ENCODE data around the gene HAT1.

HAT1 gene

DNA sequence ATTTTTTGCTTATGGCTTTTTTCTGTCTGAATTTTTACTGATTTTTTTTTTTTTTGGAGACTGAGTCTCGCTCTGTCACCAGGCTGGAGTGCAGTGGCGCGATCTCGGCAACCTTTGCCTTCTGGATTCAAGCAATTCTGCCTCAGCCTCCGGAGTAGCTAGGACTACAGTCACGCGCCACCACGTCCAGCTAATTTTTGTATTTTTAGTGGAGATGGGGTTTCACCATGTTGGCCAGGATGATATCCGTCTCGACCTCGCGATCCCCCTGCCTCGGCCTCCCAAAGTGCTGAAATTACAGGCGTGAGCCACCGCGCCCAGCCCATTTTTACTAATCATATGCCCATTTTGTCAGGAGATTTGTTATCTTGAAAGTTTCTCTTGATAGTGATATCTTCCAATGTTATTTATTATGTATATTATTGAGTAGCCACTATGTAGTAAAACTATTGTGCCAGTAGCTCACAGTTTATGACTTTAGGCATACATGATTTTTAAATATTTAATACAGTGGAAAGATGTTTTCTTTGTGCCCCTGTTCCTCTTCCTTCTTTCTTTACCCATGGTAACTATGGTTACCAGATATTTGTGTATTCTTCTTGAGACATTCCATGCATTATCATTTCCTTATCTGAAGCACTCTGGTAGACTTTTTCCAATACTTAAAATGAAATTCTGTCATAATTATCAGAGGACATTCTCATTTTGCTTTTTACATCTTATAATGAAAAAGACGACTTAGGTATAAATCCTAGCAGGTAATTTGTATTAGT lies 2.1 kb downstream of the HAT1 start:
- no peak overlapping the region for H3K9ac ChIP-seq (ENCODE audit: low read depth, low read length)
- no peaks in the 10 kb centered on the region for H3K36me3 ChIP-seq (ENCODE audit: control insufficient read depth, insufficient read depth, low read length)
- no peak overlapping the region for H3K4me3 ChIP-seq (ENCODE audit: low read depth, low read length)
- no peaks in the 10 kb centered on the region for H3K9me3 ChIP-seq (ENCODE audit: control insufficient read depth, insufficient read depth, low read length)
- peaks cover 2% of the 10 kb centered on the region for H3K4me1 ChIP-seq (ENCODE audit: control insufficient read depth, insufficient read depth, low read length)
- H3K27me3 ChIP-seq (ENCODE audit: control insufficient read depth, insufficient read depth, low read length), result no peaks in the 10 kb centered on the region

DNA sequence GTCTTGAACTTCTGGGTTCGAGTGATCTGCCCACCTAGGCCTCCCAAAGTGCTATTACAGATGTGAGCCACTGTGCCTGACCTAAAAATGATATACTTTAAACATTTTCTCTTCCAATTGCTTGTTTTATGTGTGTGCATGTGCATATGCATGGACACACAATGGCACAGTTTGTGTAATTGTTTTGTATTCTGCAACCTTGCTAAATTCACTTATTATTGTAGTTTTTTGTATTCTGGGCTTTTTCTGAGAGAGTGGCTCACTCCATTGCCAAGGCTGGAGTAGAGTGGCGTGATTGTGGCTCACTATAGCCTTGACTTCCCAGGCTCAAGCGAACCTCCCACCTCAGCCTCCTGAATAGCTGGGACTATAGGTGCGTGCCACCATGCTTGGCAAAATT lies 8.1 kb downstream of the HAT1 start:
- Histone ChIP-seq H3K9me3 (ENCODE audit: control insufficient read depth, insufficient read depth, low read length) (no peaks in the 10 kb centered on the region), H3K36me3 (ENCODE audit: control insufficient read depth, insufficient read depth, low read length) (no peaks in the 10 kb centered on the region), H3K9ac (ENCODE audit: low read depth, low read length) (no peak overlapping the region), H3K4me1 (ENCODE audit: control insufficient read depth, insufficient read depth, low read length) (no peaks in the 10 kb centered on the region), H3K27me3 (ENCODE audit: control insufficient read depth, insufficient read depth, low read length) (no peaks in the 10 kb centered on the region), H3K4me3 (ENCODE audit: low read depth, low read length) (no peak overlapping the region)

DNA sequence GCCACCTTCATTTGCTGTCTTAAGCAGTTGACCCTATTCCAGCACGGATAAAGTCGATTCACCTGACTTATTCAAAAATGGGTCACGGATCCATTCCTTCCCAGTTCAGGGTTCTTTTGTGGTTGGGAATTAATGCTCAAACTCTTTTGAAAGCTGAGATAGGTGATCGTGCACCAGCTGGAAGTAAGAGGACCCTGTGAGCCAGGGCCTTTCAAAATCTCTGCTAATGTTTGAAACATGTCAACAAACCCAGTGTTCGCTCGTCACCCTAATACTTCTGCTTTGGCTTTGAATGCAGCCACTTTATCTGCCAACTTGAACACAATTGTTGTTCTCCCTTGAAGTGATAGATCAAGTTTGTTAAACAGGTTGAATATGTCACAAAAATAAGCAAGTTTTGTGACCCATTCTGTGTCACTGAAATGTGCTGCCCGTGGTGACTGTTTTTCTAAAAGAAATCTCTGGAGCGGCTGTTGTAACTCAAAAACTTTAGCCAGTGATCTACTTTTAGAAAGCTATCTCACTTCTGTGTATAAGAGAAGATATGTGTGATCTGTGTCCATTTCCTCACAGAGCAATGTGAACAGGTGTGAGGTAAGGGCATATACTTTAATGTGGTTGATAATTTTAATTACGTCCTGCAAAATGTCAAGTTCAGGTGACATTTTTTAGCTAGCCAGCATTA lies 16.9 kb downstream of the HAT1 start:
- H3K27me3 ChIP-seq (ENCODE audit: control insufficient read depth, insufficient read depth, low read length), result no peaks in the 10 kb centered on the region
- H3K9ac ChIP-seq (ENCODE audit: low read depth, low read length), result no peak overlapping the region
- H3K9me3 ChIP-seq (ENCODE audit: control insufficient read depth, insufficient read depth, low read length), result no peaks in the 10 kb centered on the region
- no peak overlapping the region for H3K4me3 ChIP-seq (ENCODE audit: low read depth, low read length)
- no peaks in the 10 kb centered on the region for H3K4me1 ChIP-seq (ENCODE audit: control insufficient read depth, insufficient read depth, low read length)
- H3K36me3 ChIP-seq (ENCODE audit: control insufficient read depth, insufficient read depth, low read length), result peaks cover 9% of the 10 kb centered on the region

DNA sequence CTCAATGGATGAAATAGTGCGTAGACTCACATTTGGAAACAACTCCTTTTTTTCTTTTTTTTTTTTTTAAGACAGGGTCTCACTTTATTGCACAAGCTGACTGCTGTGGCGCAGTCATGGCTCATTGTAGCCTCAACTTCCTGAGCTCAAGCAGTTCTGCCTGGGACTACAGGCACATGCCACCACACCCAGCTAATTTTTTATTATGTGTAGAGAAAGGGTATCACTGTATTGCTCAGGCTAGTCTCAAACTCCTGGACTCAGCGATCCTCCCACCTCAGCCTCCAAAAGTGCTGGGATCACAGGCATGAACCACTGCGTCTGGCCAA lies 17.4 kb downstream of the HAT1 start:
- Histone ChIP-seq H3K9me3 (ENCODE audit: control insufficient read depth, insufficient read depth, low read length) (no peaks in the 10 kb centered on the region), H3K36me3 (ENCODE audit: control insufficient read depth, insufficient read depth, low read length) (peaks cover 9% of the 10 kb centered on the region), H3K4me3 (ENCODE audit: low read depth, low read length) (no peak overlapping the region), H3K27me3 (ENCODE audit: control insufficient read depth, insufficient read depth, low read length) (no peaks in the 10 kb centered on the region), H3K9ac (ENCODE audit: low read depth, low read length) (no peak overlapping the region), H3K4me1 (ENCODE audit: control insufficient read depth, insufficient read depth, low read length) (no peaks in the 10 kb centered on the region)

DNA sequence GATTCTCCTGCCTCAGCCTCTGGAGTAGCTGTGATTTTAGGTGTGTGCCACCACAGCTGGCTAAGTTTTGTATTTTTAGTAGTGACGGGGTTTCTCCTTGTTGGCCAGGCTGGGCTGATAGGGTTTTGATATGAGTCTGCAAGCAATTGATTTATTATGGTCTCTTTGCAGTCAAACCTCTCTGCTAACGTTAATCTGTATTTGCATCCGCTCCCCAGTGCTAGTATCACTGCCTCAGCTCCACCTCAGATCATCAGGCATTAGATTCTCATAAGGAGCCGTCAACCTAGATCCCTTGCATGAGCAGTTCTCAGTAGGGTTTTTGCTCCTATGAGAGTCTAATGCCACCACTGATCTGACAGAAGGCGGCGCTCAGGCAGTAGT lies 19.0 kb downstream of the HAT1 start:
- H3K4me3 ChIP-seq (ENCODE audit: low read depth, low read length), result no peak overlapping the region
- no peaks in the 10 kb centered on the region for H3K9me3 ChIP-seq (ENCODE audit: control insufficient read depth, insufficient read depth, low read length)
- H3K9ac ChIP-seq (ENCODE audit: low read depth, low read length), result no peak overlapping the region
- H3K4me1 ChIP-seq (ENCODE audit: control insufficient read depth, insufficient read depth, low read length), result no peaks in the 10 kb centered on the region
- peaks cover 9% of the 10 kb centered on the region for H3K36me3 ChIP-seq (ENCODE audit: control insufficient read depth, insufficient read depth, low read length)
- no peaks in the 10 kb centered on the region for H3K27me3 ChIP-seq (ENCODE audit: control insufficient read depth, insufficient read depth, low read length)

DNA sequence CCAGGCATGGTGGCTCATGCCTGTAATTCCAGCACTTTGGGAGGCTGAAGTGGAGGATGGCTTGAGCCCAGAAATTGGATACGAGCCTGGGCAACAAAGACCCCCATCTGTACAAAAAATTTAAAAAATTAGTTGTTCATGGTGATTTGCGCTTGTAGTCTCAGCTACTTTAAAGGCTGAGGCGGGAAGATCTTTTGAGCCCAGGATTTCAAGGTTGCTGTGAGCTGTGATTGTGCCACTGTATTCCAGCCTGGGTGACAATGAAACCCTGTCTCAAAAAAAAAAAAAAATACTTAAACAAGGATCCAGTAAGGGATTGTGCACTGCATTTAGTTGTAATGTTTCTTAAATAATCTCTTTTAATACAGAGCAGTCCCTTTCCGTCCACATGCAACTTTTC lies 21.6 kb downstream of the HAT1 start:
- Histone ChIP-seq H3K4me1 (ENCODE audit: control insufficient read depth, insufficient read depth, low read length) (no peaks in the 10 kb centered on the region), H3K36me3 (ENCODE audit: control insufficient read depth, insufficient read depth, low read length) (peaks cover 9% of the 10 kb centered on the region), H3K9ac (ENCODE audit: low read depth, low read length) (no peak overlapping the region), H3K9me3 (ENCODE audit: control insufficient read depth, insufficient read depth, low read length) (no peaks in the 10 kb centered on the region), H3K4me3 (ENCODE audit: low read depth, low read length) (no peak overlapping the region), H3K27me3 (ENCODE audit: control insufficient read depth, insufficient read depth, low read length) (no peaks in the 10 kb centered on the region)

DNA sequence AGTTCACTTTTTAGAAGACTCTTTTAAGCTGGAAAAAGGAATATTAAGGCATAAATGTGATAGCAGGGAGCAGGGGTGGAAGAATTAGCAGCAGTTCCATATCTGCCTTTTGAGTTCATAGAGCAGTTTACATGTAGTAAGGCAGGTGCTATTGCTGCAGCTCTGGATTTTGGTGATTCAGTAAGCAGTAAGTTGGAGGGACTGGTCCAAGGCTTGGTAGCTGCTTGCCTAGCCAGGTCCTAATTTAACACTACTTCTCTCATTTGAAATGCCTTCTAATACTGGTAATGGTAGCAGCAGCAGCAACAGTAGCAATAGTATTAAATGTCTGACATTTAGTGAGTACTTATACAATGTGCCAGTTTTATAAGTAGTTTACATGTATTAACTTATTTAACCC lies 30.0 kb downstream of the HAT1 start:
- no peak overlapping the region for H3K4me3 ChIP-seq (ENCODE audit: low read depth, low read length)
- H3K4me1 ChIP-seq (ENCODE audit: control insufficient read depth, insufficient read depth, low read length), result no peaks in the 10 kb centered on the region
- H3K36me3 ChIP-seq (ENCODE audit: control insufficient read depth, insufficient read depth, low read length), result peaks cover 2% of the 10 kb centered on the region
- no peaks in the 10 kb centered on the region for H3K9me3 ChIP-seq (ENCODE audit: control insufficient read depth, insufficient read depth, low read length)
- no peak overlapping the region for H3K9ac ChIP-seq (ENCODE audit: low read depth, low read length)
- no peaks in the 10 kb centered on the region for H3K27me3 ChIP-seq (ENCODE audit: control insufficient read depth, insufficient read depth, low read length)

DNA sequence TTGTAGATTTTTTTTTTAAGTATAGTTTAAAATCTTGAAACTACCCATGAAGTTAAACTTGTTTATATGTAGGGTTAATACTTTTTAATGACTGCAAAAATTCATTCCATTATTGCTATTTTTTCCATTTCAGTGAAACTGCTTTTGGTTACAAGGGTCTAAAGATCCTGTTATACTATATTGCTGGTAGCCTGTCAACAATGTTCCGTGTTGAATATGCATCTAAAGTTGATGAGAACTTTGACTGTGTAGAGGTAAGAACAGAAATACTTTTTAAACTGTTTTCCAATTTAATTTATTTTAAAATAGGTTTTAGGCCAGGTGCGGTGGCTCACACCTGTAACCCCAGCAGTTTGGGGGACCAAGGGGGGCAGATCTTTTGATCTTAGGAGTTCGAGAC lies 30.5 kb downstream of the HAT1 start:
- no peaks in the 10 kb centered on the region for H3K27me3 ChIP-seq (ENCODE audit: control insufficient read depth, insufficient read depth, low read length)
- H3K9me3 ChIP-seq (ENCODE audit: control insufficient read depth, insufficient read depth, low read length), result no peaks in the 10 kb centered on the region
- H3K4me1 ChIP-seq (ENCODE audit: control insufficient read depth, insufficient read depth, low read length), result no peaks in the 10 kb centered on the region
- peaks cover 2% of the 10 kb centered on the region for H3K36me3 ChIP-seq (ENCODE audit: control insufficient read depth, insufficient read depth, low read length)
- H3K9ac ChIP-seq (ENCODE audit: low read depth, low read length), result no peak overlapping the region
- H3K4me3 ChIP-seq (ENCODE audit: low read depth, low read length), result no peak overlapping the region

DNA sequence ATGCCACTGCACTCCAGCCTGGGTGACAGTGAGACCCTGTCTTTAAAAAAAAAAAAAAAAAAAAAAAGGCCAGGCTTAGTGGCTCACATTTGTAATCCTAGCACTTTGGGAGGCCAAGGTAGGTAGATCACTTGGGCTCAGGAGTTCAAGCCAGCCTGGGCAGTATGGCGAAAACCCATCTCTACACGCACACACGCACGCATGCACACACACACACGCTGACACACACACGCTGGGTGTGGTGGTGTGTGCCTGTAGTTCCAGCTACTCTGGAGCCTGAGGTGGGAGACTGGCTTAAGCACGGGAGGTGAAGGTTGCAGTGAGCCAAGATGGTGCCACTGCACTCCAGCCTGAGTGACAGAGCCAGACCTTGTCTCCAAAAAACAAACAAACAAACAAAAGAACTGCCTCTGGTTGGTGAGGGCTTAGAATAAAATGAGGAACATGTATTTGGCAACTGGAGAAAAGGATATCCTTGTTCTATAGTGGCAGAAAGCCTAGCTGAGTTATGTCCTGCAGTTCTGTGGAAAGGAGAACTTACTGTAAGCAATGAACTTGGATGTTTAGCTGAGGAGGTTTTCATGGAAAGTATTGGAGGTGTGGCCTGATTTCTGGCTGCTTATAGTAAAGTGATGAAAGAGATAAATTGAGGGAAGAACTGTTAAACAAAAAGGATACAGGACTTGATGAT lies 34.0 kb downstream of the HAT1 start:
- no peaks in the 10 kb centered on the region for H3K4me1 ChIP-seq (ENCODE audit: control insufficient read depth, insufficient read depth, low read length)
- H3K9ac ChIP-seq (ENCODE audit: low read depth, low read length), result no peak overlapping the region
- H3K36me3 ChIP-seq (ENCODE audit: control insufficient read depth, insufficient read depth, low read length), result no peaks in the 10 kb centered on the region
- H3K4me3 ChIP-seq (ENCODE audit: low read depth, low read length), result no peak overlapping the region
- H3K27me3 ChIP-seq (ENCODE audit: control insufficient read depth, insufficient read depth, low read length), result no peaks in the 10 kb centered on the region
- H3K9me3 ChIP-seq (ENCODE audit: control insufficient read depth, insufficient read depth, low read length), result no peaks in the 10 kb centered on the region

DNA sequence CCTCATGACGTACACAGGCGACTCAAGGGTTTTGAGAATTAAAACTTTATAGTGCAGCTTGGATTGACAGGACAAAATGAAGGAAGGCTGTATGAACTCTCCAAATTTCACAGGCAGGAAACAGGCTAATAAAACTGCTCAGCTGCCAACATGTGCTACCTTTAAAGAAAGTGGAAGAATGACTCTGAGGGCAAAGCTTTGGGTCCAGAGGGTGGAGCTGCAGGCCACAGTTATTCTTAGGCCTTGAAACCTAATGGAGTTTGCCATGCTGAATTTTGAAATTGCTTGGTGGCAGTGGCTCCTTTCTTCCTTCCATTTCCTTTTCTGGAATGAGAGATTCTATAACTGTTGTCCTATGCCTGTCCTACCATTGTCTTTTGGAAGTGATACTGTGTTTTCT lies 34.8 kb downstream of the HAT1 start:
- Histone ChIP-seq H3K27me3 (ENCODE audit: control insufficient read depth, insufficient read depth, low read length) (no peaks in the 10 kb centered on the region), H3K4me1 (ENCODE audit: control insufficient read depth, insufficient read depth, low read length) (no peaks in the 10 kb centered on the region), H3K36me3 (ENCODE audit: control insufficient read depth, insufficient read depth, low read length) (no peaks in the 10 kb centered on the region), H3K4me3 (ENCODE audit: low read depth, low read length) (no peak overlapping the region), H3K9ac (ENCODE audit: low read depth, low read length) (no peak overlapping the region), H3K9me3 (ENCODE audit: control insufficient read depth, insufficient read depth, low read length) (no peaks in the 10 kb centered on the region)

DNA sequence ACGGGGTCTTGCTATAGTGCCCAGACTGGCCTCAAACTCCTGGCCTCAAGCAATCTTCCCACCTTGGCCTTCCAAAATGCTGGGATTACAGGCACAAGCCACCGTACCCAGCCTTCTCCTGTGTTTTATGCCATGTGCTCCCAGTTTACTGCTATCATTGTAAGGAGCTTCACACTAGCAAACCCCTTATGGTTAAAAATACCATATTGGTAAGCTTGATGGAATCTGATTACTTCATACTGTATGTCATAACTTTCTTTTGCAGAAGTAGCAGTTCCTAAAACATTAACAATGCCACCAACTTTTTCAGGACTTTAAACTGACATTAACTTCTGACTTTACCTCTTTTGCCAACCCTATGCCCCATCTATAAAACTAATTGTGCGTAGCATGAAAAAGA lies 36.2 kb downstream of the HAT1 start:
- H3K9ac ChIP-seq (ENCODE audit: low read depth, low read length), result no peak overlapping the region
- H3K36me3 ChIP-seq (ENCODE audit: control insufficient read depth, insufficient read depth, low read length), result no peaks in the 10 kb centered on the region
- no peaks in the 10 kb centered on the region for H3K4me1 ChIP-seq (ENCODE audit: control insufficient read depth, insufficient read depth, low read length)
- no peak overlapping the region for H3K4me3 ChIP-seq (ENCODE audit: low read depth, low read length)
- H3K9me3 ChIP-seq (ENCODE audit: control insufficient read depth, insufficient read depth, low read length), result no peaks in the 10 kb centered on the region
- H3K27me3 ChIP-seq (ENCODE audit: control insufficient read depth, insufficient read depth, low read length), result no peaks in the 10 kb centered on the region

DNA sequence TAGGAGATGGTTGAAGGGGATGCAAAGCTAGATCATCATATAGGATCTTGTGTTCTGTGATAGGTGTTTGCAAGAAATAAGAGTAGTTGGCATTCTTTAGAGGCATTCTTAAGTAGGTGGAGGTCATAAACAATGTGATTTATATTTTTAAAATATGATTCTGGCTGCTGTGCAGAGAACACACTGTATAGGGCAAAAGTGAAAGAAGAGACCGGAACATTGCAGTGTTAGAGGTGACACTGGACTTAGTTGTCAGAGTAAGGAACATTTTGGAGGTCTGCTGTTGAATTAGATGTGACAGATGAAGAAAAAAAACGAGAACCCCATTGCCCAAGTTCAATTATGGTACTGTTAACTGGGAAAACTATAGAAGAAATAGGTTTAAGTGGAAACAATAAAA lies 37.7 kb downstream of the HAT1 start:
- H3K27me3 ChIP-seq (ENCODE audit: control insufficient read depth, insufficient read depth, low read length), result no peaks in the 10 kb centered on the region
- H3K4me1 ChIP-seq (ENCODE audit: control insufficient read depth, insufficient read depth, low read length), result no peaks in the 10 kb centered on the region
- no peaks in the 10 kb centered on the region for H3K9me3 ChIP-seq (ENCODE audit: control insufficient read depth, insufficient read depth, low read length)
- no peaks in the 10 kb centered on the region for H3K36me3 ChIP-seq (ENCODE audit: control insufficient read depth, insufficient read depth, low read length)
- no peak overlapping the region for H3K4me3 ChIP-seq (ENCODE audit: low read depth, low read length)
- no peak overlapping the region for H3K9ac ChIP-seq (ENCODE audit: low read depth, low read length)
